Activated CD4-positive, alpha-beta T cell treated with anti-CD3 and anti-CD28 coated beads, Interleukin-2, amount 50 U/mL, for 24 hours (primary cell): Measurements from ENCODE around the gene GSTO1.

Experiments used
- DNase-seq, 2 donors: peaks; one replicate each; pipeline ENCODE4 v3.0.0-alpha.2; 2020; ENCODE audit warnings: low read depth in 1 of 2, low spot score in 1 of 2

Gene GSTO1

GRCh38 chr10:104250371-104250770, 4.3 kb upstream of the GSTO1 start:
- no peak for DNase-seq

- DNase-seq: no peak
These were observed 3.2 kb upstream of the GSTO1 start for GRCh38 chr10:104251443-104251842.

- DNase-seq: no peak
These were observed 2.3 kb upstream of the GSTO1 start for GRCh38 chr10:104252368-104252767.

GRCh38 chr10:104253106-104253505, 1.6 kb upstream of the GSTO1 start:
- DNase-seq: no peak

DNA sequence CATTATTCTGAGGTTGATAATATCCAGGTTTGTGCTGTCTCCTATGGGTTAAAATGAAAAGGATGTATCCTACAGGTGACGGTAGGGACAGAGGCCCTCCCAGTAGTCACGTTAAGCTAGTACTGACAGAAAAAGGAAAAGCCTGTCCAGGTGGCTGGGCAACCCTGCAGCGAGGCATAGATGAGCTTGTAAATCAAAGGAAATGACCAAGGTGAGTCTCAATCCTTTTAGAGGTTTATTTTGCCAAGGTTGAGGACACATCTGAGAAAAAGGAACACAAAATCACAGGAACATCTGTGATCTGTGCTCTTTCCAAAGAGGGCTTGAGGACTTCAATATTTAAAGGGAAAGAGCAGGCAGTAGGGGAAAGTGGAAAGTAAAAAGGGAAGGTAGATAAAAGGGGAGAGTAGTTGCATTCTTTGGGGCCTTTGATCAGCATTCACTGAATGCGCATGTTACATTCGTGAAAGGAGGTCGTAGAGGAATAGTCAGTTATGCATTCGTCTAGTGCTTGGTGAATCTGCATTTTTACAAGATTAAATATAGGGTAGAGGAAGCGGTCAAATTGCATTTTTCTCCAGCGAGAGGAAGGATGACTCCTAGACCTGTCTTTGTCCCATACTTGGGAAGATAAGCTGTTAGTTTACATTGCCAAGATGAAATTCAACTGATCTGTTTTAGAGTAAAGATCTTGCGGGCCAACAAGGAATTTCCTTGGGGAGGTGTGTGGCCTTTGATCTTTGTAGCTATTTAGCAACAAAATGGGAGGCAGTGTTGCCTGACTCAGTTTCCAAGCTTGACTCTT, 884 bp upstream of the GSTO1 start:
- no peak for DNase-seq

DNA sequence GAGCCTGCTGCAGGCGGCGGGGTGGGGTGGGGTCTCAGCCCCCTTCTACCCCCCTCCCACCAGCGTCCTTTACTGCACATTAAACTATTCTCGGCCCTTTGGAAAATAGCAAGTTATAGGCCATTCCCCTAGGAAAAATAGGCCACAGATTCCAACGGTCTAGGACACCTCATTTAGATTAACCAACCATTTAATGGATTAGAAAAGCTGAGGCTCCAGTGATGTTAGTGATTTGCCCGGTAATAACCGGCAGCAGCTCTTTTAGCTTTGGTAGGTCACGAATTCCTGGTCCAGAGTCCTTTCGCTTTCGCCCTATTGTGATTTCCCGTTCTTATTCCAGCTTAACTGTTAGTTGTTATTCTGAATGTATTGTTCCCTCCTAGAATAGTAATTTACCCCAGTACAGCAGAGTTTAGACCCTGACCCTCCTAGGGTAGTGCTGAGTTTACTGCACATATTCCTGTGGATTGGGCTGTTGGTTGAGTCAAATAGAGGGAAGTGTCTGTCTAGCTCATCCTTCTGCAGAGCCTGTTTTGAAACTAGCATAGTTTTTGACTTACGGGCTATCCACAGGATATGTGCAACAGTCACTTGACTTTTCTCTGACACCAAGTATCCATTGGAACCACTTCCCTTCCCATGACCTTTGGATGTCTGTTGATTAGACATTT, 754 bp downstream of the GSTO1 start:
- no peak for DNase-seq

GRCh38 chr10:104256335-104256961, 1.8 kb downstream of the GSTO1 start:
- no peak for DNase-seq

GRCh38 chr10:104257235-104257634, 2.5 kb downstream of the GSTO1 start:
- no peak for DNase-seq

- DNase-seq: no peak
These were observed 3.5 kb downstream of the GSTO1 start for GRCh38 chr10:104258209-104258608.

- DNase-seq: no peak
These were observed 4.8 kb downstream of the GSTO1 start for GRCh38 chr10:104259456-104259855.

GRCh38 chr10:104259999-104260774, 5.5 kb downstream of the GSTO1 start:
- DNase-seq: no peak

- DNase-seq: no peak
These were observed 6.1 kb downstream of the GSTO1 start for GRCh38 chr10:104260775-104261115.

DNA sequence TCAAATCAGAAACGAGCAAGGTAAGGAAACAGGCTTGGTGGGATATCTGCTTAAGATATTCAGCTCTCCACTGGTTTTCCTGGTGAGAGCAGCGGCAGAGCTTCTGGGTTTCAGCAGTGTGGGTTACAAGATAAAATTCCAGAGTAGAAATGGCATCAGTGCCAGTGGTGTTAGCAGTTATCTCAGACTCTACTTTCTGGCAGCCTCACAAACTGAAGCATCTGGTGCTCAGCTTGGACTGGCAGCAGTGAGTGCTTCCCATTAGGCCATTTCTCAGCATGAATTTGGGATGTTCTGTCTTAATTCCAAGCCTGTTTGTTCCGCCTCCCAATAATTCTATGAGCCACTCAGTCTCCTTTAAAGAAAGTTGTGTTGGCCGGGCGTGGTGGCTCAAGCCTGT, 7.4 kb downstream of the GSTO1 start:
- no peak for DNase-seq

DNA sequence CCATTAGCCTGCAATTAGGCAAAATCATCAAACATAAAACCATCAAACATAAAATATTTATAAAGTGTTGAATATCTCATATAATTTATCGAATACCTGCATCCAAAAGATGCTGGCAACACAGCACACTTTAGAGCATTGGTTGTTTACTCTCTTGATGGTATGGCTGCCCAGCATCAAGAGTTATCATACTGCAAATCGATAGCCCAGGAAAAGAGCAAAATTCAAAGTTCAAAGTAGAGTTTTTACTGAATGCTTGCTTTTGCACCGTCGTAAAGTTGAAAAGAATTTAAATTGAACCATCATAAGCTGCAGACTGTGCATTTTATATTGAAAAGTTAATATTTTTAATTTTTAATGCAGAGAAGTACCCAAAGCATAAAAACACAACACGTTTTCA, 10.1 kb downstream of the GSTO1 start:
- no peak for DNase-seq

DNA sequence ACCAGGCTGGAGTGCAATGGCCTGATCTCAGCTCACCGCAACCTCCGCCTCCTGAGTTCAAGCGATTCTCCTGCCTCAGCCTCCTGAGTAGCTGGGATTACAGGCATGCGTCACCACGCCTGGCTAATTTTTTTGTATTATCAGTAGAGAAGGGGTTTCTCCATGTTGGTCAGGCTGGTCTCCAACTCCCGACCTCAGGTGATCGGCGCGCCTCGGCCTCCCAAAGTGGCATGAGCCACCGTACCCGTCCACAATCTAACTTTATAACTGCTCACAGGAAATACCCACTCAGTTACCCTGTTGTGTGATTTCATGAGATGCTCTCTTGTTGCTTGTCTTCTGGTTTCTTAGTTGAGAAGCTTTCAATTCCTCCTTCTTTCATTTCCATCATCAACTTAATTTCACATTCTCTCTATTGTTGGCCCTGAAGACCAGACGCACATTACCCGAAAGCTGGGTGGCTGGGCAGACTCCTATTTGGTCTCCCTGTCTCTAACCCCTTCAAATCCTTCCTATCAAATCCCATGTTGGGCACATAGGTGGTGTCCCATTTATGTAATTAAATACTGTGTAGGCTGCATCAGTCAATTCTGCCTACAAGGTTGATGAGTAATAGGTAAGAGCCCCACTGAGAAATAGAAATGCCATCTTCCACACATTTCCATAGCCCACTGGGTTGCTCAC, 13.2 kb downstream of the GSTO1 start:
- peak in 1 of 2 donors; percentile 28 for DNase-seq

DNA sequence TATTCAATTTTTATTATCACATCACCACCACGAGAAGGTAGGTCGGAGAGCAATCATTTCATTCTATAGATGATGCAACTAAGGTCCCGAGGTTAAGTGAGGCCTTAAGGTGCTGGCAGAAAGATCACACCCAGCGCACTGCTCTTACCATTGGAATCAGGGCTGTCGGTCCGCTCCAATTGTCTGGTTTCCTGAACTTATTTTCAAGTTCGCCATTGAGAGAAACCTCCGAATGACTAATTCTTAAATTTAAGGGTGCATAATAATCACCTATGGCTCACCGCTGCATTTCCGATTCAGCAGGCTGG, 13.7 kb downstream of the GSTO1 start:
- DNase-seq: peak in 1 of 2 donors; percentile 35

DNA sequence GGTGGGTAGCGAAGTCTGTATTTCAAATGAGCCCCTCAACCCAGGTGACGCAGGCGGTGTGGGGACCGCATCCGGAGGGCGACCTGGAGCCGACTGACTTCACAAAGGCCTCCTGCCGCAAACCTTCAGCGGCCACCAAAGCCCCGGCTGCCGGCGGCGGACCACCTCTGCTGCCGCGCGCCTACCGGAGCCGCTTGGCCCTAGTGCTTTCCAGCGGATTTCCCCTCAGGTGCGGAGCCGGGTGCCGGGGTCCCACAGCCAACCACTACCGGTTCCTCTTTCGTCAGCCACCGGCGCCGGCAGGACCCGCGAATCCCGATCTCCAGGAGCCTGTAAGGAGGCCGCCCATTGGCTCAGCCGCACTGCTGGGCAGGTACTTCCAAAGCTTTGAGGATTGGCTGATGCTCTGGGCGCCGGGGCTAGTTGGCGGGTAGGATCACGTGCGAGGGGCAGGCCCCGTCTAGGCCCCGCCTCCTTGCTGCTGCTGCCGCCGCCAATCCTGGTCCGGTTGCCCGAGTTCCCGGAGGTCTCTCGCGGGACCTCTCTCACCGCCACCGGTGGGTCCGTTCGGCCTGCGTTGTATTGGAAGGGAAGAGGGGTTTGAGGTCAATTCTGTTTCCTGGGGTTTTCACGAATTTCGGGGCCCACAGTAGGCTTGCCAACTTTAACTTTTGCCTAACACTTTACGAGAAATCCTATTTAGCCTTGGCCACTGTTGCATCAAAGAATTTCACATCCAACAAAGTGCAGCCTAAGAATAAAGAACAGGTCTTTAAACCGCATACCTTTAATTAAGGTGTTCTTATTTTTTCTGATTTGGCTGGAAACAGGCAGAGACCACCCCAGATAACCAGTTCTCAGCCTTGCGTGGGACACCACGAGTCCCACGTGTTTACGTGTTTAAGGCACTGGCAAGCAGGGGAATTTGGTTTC, 14.3 kb downstream of the GSTO1 start, which contains the start of gene GSTO2:
Gene GSTO2, plus strand, starts transcription at position 472 of the 933 bp plus-strand sequence. CDS start 5,732 bp downstream, outside the sequence.
- peak; percentile 94 to 97 for DNase-seq

GRCh38 chr10:104273286-104273685, 18.6 kb downstream of the GSTO1 start:
- no peak for DNase-seq

DNA sequence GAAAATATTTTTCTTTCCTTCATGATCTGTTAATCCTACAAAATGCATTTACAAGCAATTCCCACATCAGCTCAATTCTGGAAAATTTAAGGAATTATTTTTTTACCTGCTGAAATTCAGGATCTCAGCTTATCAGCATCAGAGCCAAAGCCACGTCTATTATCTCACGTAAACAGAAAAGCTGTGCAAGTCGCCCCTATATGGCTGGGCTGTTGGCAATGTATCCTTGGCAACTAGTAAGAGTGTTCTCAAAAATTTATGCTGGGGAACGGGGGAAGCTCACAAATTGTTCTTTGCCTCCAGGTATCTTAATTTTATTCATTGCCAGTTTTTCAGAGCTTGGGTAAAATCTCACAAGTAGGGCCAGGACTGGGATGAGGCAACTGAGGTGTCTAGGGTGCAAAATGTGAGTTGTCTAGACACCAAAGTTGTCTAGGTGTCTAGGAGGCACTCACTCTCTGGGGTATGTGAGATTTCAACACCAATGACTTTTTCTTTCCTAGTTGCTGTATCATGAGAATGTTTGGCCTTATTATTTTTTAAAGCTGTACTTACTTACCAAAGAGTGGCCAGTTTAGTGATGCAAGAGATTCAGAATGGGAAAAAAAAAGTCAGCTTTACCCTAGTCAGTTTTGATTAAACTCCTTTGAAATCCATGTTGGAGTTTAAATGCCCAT, 19.3 kb downstream of the GSTO1 start:
- DNase-seq: no peak
